WTC11 (cell line): ENCODE data around the gene TOM1.

Experiments used
- CTCF ChIP-seq: fragments of 200-600 bp; IDR thresholded peaks from 2 replicates; pipeline ENCODE4 v1.8.0; 2022; ENCODE audit warnings: antibody characterized with exemption
- E2F5 ChIP-seq: sonication (generic); formaldehyde crosslinking; IDR thresholded peaks from 2 replicates; pipeline ENCODE4 v1.8.1; 2022; ENCODE audit warnings: mild to moderate bottlenecking, moderate library complexity, missing genetic modification reagents
- GABPB1 ChIP-seq: sonication (generic); formaldehyde crosslinking; IDR thresholded peaks from 2 replicates; pipeline ENCODE4 v1.8.1; 2023; ENCODE audit warnings: mild to moderate bottlenecking, missing genetic modification reagents
- JUN ChIP-seq: sonication (generic); formaldehyde crosslinking; IDR thresholded peaks from 2 replicates; pipeline ENCODE4 v1.8.0; 2023; ENCODE audit warnings: mild to moderate bottlenecking, missing genetic modification reagents
- MXD4 ChIP-seq: fragments of 250-450 bp; sonication (Bioruptor Pico); IDR thresholded peaks from 2 replicates; pipeline ENCODE4 v1.8.0; 2021; ENCODE audit warnings: mild to moderate bottlenecking, moderate library complexity, borderline replicate concordance
- RELA ChIP-seq: sonication (generic); formaldehyde crosslinking; IDR thresholded peaks from 2 replicates; pipeline ENCODE4 v1.8.1; 2022; ENCODE audit warnings: missing genetic modification reagents, mild to moderate bottlenecking, borderline replicate concordance
- TF ChIP-seq, protein P1 (sequence below): sonication (generic); formaldehyde crosslinking; IDR thresholded peaks from 2 replicates; pipeline ENCODE4 v1.8.0; 2023; ENCODE audit warnings: missing genetic modification reagents

DNA sequence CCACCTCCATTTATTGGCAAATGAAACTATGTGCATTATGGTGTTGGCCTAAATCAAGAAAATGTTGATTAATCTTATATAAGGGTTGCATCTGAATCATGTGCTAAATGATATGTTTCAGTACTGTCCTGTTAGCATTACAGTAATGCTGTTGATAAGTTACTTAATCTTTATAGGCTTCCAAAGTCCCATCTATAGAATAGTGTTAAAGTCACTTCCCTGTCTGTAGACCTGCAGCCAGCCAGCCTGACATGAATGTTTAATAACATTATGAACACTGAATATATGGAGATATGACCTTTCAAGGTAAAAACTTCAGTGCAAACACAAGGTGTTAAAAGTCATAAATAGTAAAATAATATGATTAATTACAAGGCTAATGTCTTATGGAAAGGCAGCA, 3.6 kb upstream of the TOM1 start:
- TF ChIP-seq CTCF (no peak), E2F5 (CRISPR knock-in tag) (no peak), RELA (CRISPR knock-in tag) (no peak), MXD4 (CRISPR knock-in tag) (no peak), JUN (CRISPR knock-in tag) (no peak), GABPB1 (no peak)
- TF ChIP-seq, protein P1, sequence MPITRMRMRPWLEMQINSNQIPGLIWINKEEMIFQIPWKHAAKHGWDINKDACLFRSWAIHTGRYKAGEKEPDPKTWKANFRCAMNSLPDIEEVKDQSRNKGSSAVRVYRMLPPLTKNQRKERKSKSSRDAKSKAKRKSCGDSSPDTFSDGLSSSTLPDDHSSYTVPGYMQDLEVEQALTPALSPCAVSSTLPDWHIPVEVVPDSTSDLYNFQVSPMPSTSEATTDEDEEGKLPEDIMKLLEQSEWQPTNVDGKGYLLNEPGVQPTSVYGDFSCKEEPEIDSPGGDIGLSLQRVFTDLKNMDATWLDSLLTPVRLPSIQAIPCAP (CRISPR knock-in tag) = no peak
